ENCODE data around the gene CCDC198. TPM values are rescaled to one million over a fixed set of nuclear protein-coding genes. Genes with fewer than 3 reads are reported as not detected.

Gene CCDC198
- total RNA-seq, 4 donors from 2014 or later: not detected

DNA sequence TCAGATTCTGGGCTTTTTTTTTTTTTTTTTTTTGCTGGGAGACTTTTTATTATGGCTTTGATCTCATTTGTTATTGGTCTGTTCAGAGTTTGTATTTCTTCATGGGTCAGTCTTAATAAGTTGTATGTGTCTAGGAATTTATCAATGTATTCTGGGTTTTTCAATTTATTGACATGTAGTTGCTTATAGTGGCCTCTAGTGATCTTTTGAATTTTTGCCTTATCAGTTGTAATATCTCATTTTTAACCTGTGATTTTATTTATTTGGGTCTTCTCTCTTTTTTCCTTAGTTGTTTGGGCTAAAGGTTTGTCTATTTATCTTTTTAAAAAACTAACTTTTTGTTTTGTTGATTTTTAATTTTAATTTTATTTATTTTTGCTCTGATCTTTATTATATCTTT is 57.7 kb downstream of the CCDC198 start:
- intact Hi-C loops (cut with DNase I): no loop called here
- Histone ChIP-seq H3K36me3 (no peaks in the 10 kb centered on the region), H3K4me1 (no peaks in the 10 kb centered on the region), H3K27ac (no peak overlapping the region), H3K4me3 (no peak overlapping the region), H3K9me3 (no peaks in the 10 kb centered on the region), H3K27me3 (no peaks in the 10 kb centered on the region)
- no peak for TF ChIP-seq POLR2A (IDR thresholded peaks at IDR 0.05)
- TF ChIP-seq CTCF (IDR thresholded peaks at IDR 0.05): no peak
- DNase-seq: no peak

DNA sequence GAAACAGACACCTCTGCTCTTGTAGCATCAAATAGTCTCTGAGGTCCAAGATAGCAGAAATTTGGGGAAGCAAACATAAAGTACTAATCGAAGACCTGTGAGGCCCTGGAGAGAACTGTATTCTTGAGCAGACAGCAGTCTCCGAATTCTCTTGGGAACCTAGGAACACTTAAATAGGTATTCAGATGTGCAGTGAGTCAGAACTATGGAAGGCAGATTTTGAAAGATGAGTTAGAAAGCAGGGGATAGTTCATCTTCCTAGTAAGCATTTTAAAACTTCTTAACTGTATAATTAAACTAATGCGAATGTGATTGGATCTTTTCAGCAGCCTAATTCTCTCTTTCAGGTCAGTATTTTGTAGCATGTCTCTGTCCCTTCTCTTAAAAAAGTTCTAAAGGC is 72.7 kb downstream of the CCDC198 start:
- Histone ChIP-seq H3K36me3 (no peaks in the 10 kb centered on the region), H3K9me3 (no peaks in the 10 kb centered on the region), H3K4me1 (no peaks in the 10 kb centered on the region), H3K4me3 (no peak overlapping the region), H3K27me3 (no peaks in the 10 kb centered on the region), H3K27ac (no peak overlapping the region)
- intact Hi-C loops (cut with DNase I): no loop called here
- TF ChIP-seq CTCF (IDR thresholded peaks at IDR 0.05) (no peak), POLR2A (IDR thresholded peaks at IDR 0.05) (no peak)
- DNase-seq: no peak
- WGBS, 2 donors: 86 to 89% methylated on average over 3 of the region's 3 CpGs

- DNase-seq: no peak
- WGBS, 2 donors: 70 to 77% methylated on average over 4 of the region's 4 CpGs
- Histone ChIP-seq H3K9me3 (no peaks in the 10 kb centered on the region), H3K27ac (no peak overlapping the region), H3K27me3 (no peaks in the 10 kb centered on the region), H3K4me3 (no peak overlapping the region), H3K36me3 (no peaks in the 10 kb centered on the region), H3K4me1 (no peaks in the 10 kb centered on the region)
- intact Hi-C loops (cut with DNase I): no loop called here
- TF ChIP-seq CTCF (IDR thresholded peaks at IDR 0.05) (no peak), POLR2A (IDR thresholded peaks at IDR 0.05) (no peak)
Observed at GRCh38 chr14:57420033-57420432, 73.6 kb downstream of the CCDC198 start.

Other genes starting within 250 kb of the CCDC198 start
- gene EXOC5, start 225.0 kb downstream of the CCDC198 start, total RNA-seq: 10 to 100 TPM; 31.4 to 38.5 (median 38.0) TPM
- 10 to 100 TPM; 24.1 to 34.2 (median 31.7) TPM for gene AP5M1, start 224.9 kb downstream of the CCDC198 start, total RNA-seq
- gene NAA30, start 103.3 kb downstream of the CCDC198 start, total RNA-seq: 10 to 100 TPM in 3 of 4 donors, 1 to 10 TPM in 1; 7.8 to 13.9 (median 12.8) TPM